ENCODE measurements around the gene AP3S2.

GRCh38 chr15:89826671-89827655 is 66.8 kb downstream of the AP3S2 start:
- TF ChIP-seq CTCF (IDR thresholded peaks at IDR 0.05) (no peak), POLR2AphosphoS5 (IDR thresholded peaks at IDR 0.05; ENCODE audit: insufficient read depth in 1 of 2, low read depth in 1 of 2) (no peak)

All from vagina (tissue), 2 donors.